Fibroblast of skin of scalp (primary cell): ENCODE data around the gene LARP7.
"Not testable (repeated sequence)": the region's sequence is repeated elsewhere in the genome, so short reads cannot be mapped to it uniquely, and the experiment has no call there.

Experiments used
- DNase-seq: peaks from one replicate; pipeline ENCODE4 v3.0.0-alpha.2; 2013

The LARP7 gene

GRCh38 chr4:112650332-112650731 lies 13.4 kb downstream of the LARP7 start:
- DNase-seq, result no peak

- DNase-seq, result no peak
These were observed 14.7 kb downstream of the LARP7 start for GRCh38 chr4:112651641-112652040.

- DNase-seq, result no peak
These were observed 15.3 kb downstream of the LARP7 start for GRCh38 chr4:112652216-112652615.

GRCh38 chr4:112655270-112655669 lies 18.3 kb downstream of the LARP7 start:
- DNase-seq, result no peak

GRCh38 chr4:112656115-112656514 lies 19.2 kb downstream of the LARP7 start:
- DNase-seq, result not testable (repeated sequence)

- no peak for DNase-seq
These were observed 27.7 kb downstream of the LARP7 start for GRCh38 chr4:112664611-112665010.

- DNase-seq, result no peak
These were observed 31.2 kb downstream of the LARP7 start for GRCh38 chr4:112668131-112668530.

GRCh38 chr4:112673076-112673475 lies 36.1 kb downstream of the LARP7 start:
- no peak for DNase-seq

GRCh38 chr4:112673686-112674085 lies 36.7 kb downstream of the LARP7 start:
- no peak for DNase-seq

- DNase-seq, result no peak
These were observed 37.4 kb downstream of the LARP7 start for GRCh38 chr4:112674376-112674775.

- no peak for DNase-seq
These were observed 40.7 kb downstream of the LARP7 start for GRCh38 chr4:112677519-112678091.

- no peak for DNase-seq
These were observed 44.1 kb downstream of the LARP7 start for GRCh38 chr4:112680996-112681395.

- no peak for DNase-seq
These were observed 56.6 kb downstream of the LARP7 start for GRCh38 chr4:112693507-112693906.

- DNase-seq, result no peak
These were observed 63.7 kb downstream of the LARP7 start for GRCh38 chr4:112700679-112701078.

- DNase-seq, result peak; percentile 6
These were observed 65.9 kb downstream of the LARP7 start for GRCh38 chr4:112702892-112703291.

GRCh38 chr4:112704322-112704721 lies 67.4 kb downstream of the LARP7 start:
- no peak for DNase-seq

GRCh38 chr4:112704991-112705845 lies 68.3 kb downstream of the LARP7 start:
- peak; percentile 75 for DNase-seq

GRCh38 chr4:112705891-112706839 lies 69.2 kb downstream of the LARP7 start:
- not testable (repeated sequence) for DNase-seq

GRCh38 chr4:112706840-112707207 lies 69.9 kb downstream of the LARP7 start:
- DNase-seq, result no peak
